Activated CD4-positive, alpha-beta memory T cell treated with anti-CD3 and anti-CD28 coated beads for 36 hours (primary cell): Measurements from ENCODE around the gene GNAO1. TPM values are rescaled to one million over a fixed set of nuclear protein-coding genes. Genes with fewer than 3 reads are reported as not detected.

Source experiments
- CTCF ChIA-PET: fragments of 350-600 bp; sonication (Branson Sonifier 250); formaldehyde crosslinking; loops from one replicate; lab custom pipeline; 2021; ENCODE audit warnings: antibody characterized with exemption, inconsistent platforms; lab: Charles Lee
- POLR2A ChIA-PET: fragments of 350-600 bp; sonication (Branson Sonifier 250); formaldehyde crosslinking; loops from one replicate; lab custom pipeline; 2021; ENCODE audit warnings: antibody characterized with exemption; lab: Charles Lee
- DNase-seq: peaks from one replicate; pipeline ENCODE4 v3.0.0-alpha.2; 2020
- H3K27ac Mint-ChIP-seq: one replicate; pipeline ENCODE4 v1.8.0; 2021; ENCODE audit warnings: mixed read lengths
- H3K27me3 Mint-ChIP-seq: one replicate; pipeline ENCODE4 v1.8.0; 2021; ENCODE audit warnings: mixed read lengths
- H3K36me3 Mint-ChIP-seq: one replicate; pipeline ENCODE4 v1.8.0; 2021; ENCODE audit warnings: mixed read lengths
- H3K4me1 Mint-ChIP-seq: one replicate; pipeline ENCODE4 v1.8.0; 2021; ENCODE audit warnings: low read depth, mixed read lengths
- H3K4me3 Mint-ChIP-seq: one replicate; pipeline ENCODE4 v1.8.0; 2021; ENCODE audit warnings: mild to moderate bottlenecking, mixed read lengths
- H3K9me3 Mint-ChIP-seq: one replicate; pipeline ENCODE4 v1.8.0; 2021; ENCODE audit warnings: mixed read lengths
- intact Hi-C: fragments of 100-400 bp; cut with micrococcal nuclease; formaldehyde crosslinking; loops from one replicate; pipeline ENCODE4 v1.15.1; 2023
- total RNA-seq, 2 experiments: library from RNA; stranded (reverse); gene quantifications; one replicate each; pipeline ENCODE4 v1.2.3, GENCODE V29; 2021

Gene GNAO1
- total RNA-seq, 2 experiments from 2014 or later: 1.3 to 1.4 TPM

GRCh38 chr16:56281249-56281805, 90.0 kb downstream of the GNAO1 start:
- H3K4me1 Mint-ChIP-seq: peaks cover 25% of the 10 kb centered on the region
- ChIA-PET POLR2A (interaction anchor here (0.6 to 1.3 kb wide), 2 partner anchors 10 to 34 kb away, joined by 3 read pairs; no protein-coding TSS in a partner anchor), CTCF (interaction anchor here (0.6 to 1.3 kb wide), 5 partner anchors 17 to 381 kb away, joined by 3 to 4 read pairs (median 3); no protein-coding TSS in a partner anchor)
- no peaks in the 10 kb centered on the region for H3K9me3 Mint-ChIP-seq
- H3K27me3 Mint-ChIP-seq: no peaks in the 10 kb centered on the region
- H3K27ac Mint-ChIP-seq: no peak overlapping the region
- no peak overlapping the region for H3K4me3 Mint-ChIP-seq
- H3K36me3 Mint-ChIP-seq: no peaks in the 10 kb centered on the region
- intact Hi-C loops: no loop called here
- DNase-seq: no peak

GRCh38 chr16:56282451-56282850, 91.2 kb downstream of the GNAO1 start:
- ChIA-PET POLR2A (no interaction called here), CTCF (no interaction called here)

DNA sequence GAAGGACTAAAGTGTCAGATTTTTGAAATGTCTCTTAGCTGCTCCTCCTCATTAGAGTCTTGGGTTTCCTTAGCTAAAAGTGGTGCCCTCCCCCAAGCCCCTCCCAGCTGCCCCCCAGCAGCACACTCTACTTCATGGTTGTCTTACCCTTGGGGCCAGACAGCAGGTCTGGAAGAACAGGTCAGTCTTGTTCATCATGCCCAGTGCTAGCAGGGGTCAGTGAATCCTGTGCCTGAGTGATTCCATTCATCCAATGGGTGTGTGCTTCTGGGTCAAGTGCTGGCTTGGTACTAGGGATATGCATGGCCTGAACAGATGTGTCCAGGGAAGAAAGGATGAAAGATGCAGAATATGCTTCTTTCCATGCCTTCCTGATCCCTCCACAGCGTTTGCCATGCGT, 93.2 kb downstream of the GNAO1 start:
- ChIA-PET CTCF (no interaction called here), POLR2A (no interaction called here)
- no peak for DNase-seq
- Mint-ChIP-seq H3K4me3 (no peak overlapping the region), H3K4me1 (peaks cover 8% of the 10 kb centered on the region), H3K27ac (no peak overlapping the region), H3K9me3 (no peaks in the 10 kb centered on the region), H3K36me3 (no peaks in the 10 kb centered on the region), H3K27me3 (no peaks in the 10 kb centered on the region)
- intact Hi-C loops: no loop called here

More at GRCh38 chr16:56282451-56282850, 91.2 kb downstream of the GNAO1 start:
- Mint-ChIP-seq H3K27me3 (no peaks in the 10 kb centered on the region), H3K36me3 (no peaks in the 10 kb centered on the region), H3K9me3 (no peaks in the 10 kb centered on the region), H3K4me1 (peaks cover 25% of the 10 kb centered on the region), H3K4me3 (no peak overlapping the region), H3K27ac (no peak overlapping the region)
- no peak for DNase-seq
- intact Hi-C loops: no loop called here

DNA sequence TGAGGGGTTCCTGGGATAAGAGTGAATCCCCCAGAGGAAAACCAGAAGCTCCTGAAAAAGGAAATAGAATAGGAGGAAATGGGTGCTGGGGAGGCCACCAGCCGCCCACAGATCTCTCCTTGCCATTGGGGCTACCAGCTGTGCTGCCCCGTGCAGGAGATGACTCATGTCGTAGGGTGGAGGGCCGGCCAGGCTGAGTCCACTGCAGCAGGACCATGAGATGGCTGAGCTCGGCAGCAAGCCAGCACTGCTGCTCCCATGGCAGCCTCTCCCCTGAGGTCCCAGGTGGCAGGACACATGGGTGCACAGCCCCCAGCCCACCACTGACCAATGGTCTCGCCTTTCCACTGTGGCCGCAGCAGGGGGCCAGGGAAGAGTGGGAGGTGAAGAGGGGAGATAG, 95.5 kb downstream of the GNAO1 start:
- Mint-ChIP-seq H3K27me3 (no peaks in the 10 kb centered on the region), H3K4me1 (peaks cover 4% of the 10 kb centered on the region), H3K27ac (no peak overlapping the region), H3K9me3 (no peaks in the 10 kb centered on the region), H3K4me3 (no peak overlapping the region), H3K36me3 (no peaks in the 10 kb centered on the region)
- no peak for DNase-seq
- intact Hi-C loops: no loop called here
- POLR2A ChIA-PET: no interaction called here
- CTCF ChIA-PET: interaction anchor here (0.8 kb wide), 1 partner anchor 32 kb away, joined by 3 read pairs; no protein-coding TSS in a partner anchor

- no peaks in the 10 kb centered on the region for H3K27me3 Mint-ChIP-seq
- H3K36me3 Mint-ChIP-seq: no peaks in the 10 kb centered on the region
- no peaks in the 10 kb centered on the region for H3K9me3 Mint-ChIP-seq
- no peak overlapping the region for H3K4me3 Mint-ChIP-seq
- H3K4me1 Mint-ChIP-seq: peaks cover 4% of the 10 kb centered on the region
- ChIA-PET CTCF (no interaction called here), POLR2A (no interaction called here)
- no peak for DNase-seq
- intact Hi-C loops: no loop called here
- no peak overlapping the region for H3K27ac Mint-ChIP-seq
These were observed 96.7 kb downstream of the GNAO1 start for GRCh38 chr16:56288019-56288418.

- POLR2A ChIA-PET: no interaction called here
- intact Hi-C loops: no loop called here
- Mint-ChIP-seq H3K4me1 (peaks cover 4% of the 10 kb centered on the region), H3K27me3 (no peaks in the 10 kb centered on the region), H3K27ac (no peak overlapping the region), H3K9me3 (no peaks in the 10 kb centered on the region), H3K36me3 (no peaks in the 10 kb centered on the region), H3K4me3 (no peak overlapping the region)
- CTCF ChIA-PET: no interaction called here
- DNase-seq: no peak
These were observed 98.1 kb downstream of the GNAO1 start for GRCh38 chr16:56289416-56289815.

DNA sequence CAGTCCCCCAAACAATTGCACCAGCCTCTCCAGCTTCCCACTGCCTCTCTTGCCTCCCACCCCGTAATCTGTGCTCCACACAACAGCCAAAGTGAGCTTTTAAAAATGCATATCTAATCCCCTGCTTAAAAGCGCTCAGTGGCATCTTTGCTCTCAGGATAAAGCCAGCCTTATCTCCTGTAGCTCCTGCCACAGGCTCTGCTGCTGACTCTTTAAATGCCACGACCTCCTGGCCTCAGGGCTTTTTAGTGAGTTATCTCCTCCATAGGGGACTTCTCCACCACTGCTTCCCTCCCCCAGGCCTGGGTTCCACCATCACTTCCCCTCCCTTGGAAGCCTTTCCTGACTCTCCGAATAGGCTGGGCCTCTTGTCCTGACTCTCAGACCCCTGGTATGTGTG, 98.6 kb downstream of the GNAO1 start:
- Mint-ChIP-seq H3K4me3 (no peak overlapping the region), H3K27ac (no peak overlapping the region), H3K4me1 (peaks cover 4% of the 10 kb centered on the region), H3K36me3 (no peaks in the 10 kb centered on the region), H3K9me3 (no peaks in the 10 kb centered on the region), H3K27me3 (no peaks in the 10 kb centered on the region)
- intact Hi-C loops: no loop called here
- ChIA-PET POLR2A (no interaction called here), CTCF (no interaction called here)
- no peak for DNase-seq

- POLR2A ChIA-PET: no interaction called here
- no peak overlapping the region for H3K4me3 Mint-ChIP-seq
- no peaks in the 10 kb centered on the region for H3K27me3 Mint-ChIP-seq
- peaks cover 4% of the 10 kb centered on the region for H3K4me1 Mint-ChIP-seq
- CTCF ChIA-PET: no interaction called here
- H3K27ac Mint-ChIP-seq: no peak overlapping the region
- DNase-seq: no peak
- H3K36me3 Mint-ChIP-seq: no peaks in the 10 kb centered on the region
- no peaks in the 10 kb centered on the region for H3K9me3 Mint-ChIP-seq
- intact Hi-C loops: no loop called here
These were observed 102.7 kb downstream of the GNAO1 start for GRCh38 chr16:56294014-56294413.

DNA sequence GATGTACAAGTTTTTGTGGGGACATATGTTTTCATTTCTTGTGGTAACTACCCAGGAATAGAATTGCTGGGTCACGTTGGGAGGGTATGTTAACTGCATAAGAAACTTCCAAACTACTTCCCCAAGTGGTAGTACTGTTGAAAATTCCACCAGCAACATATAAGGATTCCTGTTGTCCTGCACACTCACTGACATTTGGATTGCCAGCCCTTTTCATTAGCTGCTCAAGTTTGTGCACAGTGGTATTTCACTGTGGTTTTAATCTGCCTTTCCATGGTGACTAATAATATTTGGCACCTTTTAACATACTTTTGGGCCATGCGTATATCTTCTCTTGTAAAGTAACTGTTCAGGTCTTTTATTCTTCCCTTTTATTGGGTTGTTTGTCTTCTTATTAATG, 103.3 kb downstream of the GNAO1 start:
- H3K4me1 Mint-ChIP-seq: peaks cover 7% of the 10 kb centered on the region
- intact Hi-C loops: no loop called here
- DNase-seq: no peak
- no peaks in the 10 kb centered on the region for H3K27me3 Mint-ChIP-seq
- no peak overlapping the region for H3K4me3 Mint-ChIP-seq
- no peaks in the 10 kb centered on the region for H3K9me3 Mint-ChIP-seq
- ChIA-PET POLR2A (no interaction called here), CTCF (no interaction called here)
- no peak overlapping the region for H3K27ac Mint-ChIP-seq
- no peaks in the 10 kb centered on the region for H3K36me3 Mint-ChIP-seq

DNA sequence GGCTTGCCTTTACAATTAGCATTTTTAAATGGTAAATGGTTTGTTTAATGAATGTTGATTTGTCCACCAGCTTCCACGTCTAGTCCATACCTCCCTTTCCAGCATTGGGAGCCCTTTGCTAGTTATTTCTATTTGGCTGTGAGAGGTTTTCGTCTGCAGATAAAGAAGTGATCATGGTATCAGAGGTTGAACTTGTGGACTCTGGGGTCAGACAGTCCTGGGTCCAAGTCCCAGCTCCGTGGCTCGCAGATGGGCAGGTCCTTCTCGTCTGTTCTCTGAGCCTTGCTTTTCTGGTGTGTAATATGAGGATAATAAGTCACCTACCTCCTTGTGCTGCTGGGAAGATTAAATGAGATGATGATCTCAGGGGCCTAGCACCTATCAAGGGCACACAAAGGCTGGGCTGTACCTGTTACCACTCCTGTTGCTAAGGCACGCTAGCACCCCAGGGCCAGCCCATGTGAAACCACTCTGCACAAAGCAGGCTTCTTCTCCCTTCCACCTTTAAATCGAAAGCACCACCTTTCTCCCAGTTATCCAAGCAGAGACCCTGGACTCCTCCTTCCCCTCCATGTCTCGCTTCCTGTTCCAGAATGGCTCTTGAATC, 103.9 kb downstream of the GNAO1 start:
- Mint-ChIP-seq H3K4me3 (no peak overlapping the region), H3K9me3 (no peaks in the 10 kb centered on the region), H3K27ac (no peak overlapping the region), H3K36me3 (no peaks in the 10 kb centered on the region), H3K27me3 (no peaks in the 10 kb centered on the region), H3K4me1 (peaks cover 8% of the 10 kb centered on the region)
- DNase-seq: no peak
- intact Hi-C loops: no loop called here
- CTCF ChIA-PET: no interaction called here
- POLR2A ChIA-PET: no interaction called here

DNA sequence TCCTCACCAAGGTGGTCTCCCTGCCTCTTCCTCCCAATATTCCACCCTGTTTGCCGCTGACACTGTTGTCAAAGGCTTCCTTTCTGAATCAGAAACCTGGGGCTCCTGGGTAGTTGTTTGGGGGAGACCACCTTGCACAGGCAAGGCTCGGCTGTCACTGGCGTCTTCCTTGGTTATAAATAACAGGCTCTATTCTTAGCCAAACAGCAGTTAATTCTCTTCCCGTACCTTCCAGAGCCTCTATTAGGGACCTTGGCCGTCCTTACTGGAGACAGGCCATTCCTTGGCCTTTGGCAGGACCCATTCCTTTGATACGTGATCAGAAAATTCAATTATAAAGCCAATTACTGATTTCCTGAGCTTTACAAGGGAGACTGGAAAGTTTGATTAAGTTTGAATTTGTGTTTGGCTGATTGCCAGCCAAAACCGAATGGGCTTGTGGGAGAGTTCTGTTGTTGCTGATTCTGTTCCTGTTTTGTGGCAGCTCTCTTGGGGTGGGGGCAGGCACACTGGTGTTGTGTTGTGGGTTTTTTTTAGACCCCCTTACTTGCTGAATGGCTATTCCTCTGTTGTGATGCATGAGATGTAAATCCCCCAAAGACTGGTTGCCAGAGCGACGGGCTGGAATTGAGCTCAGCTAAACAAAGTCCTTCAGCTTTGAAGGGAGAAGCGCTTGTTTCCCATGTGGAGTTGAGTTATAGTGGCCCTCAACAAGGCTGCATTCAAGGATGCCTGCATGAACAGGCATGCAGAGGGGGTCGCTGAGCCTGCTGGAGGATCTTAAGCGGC, 104.6 kb downstream of the GNAO1 start:
- H3K4me1 Mint-ChIP-seq: peaks cover 7% of the 10 kb centered on the region
- POLR2A ChIA-PET: no interaction called here
- no peaks in the 10 kb centered on the region for H3K36me3 Mint-ChIP-seq
- no peaks in the 10 kb centered on the region for H3K27me3 Mint-ChIP-seq
- no peak for DNase-seq
- no peak overlapping the region for H3K27ac Mint-ChIP-seq
- H3K4me3 Mint-ChIP-seq: no peak overlapping the region
- H3K9me3 Mint-ChIP-seq: no peaks in the 10 kb centered on the region
- CTCF ChIA-PET: no interaction called here
- intact Hi-C loops: no loop called here

GRCh38 chr16:56297684-56298083, 106.4 kb downstream of the GNAO1 start:
- no peak overlapping the region for H3K4me3 Mint-ChIP-seq
- H3K27me3 Mint-ChIP-seq: no peaks in the 10 kb centered on the region
- no peak for DNase-seq
- H3K9me3 Mint-ChIP-seq: no peaks in the 10 kb centered on the region
- intact Hi-C loops: no loop called here
- H3K4me1 Mint-ChIP-seq: peaks cover 7% of the 10 kb centered on the region
- no peak overlapping the region for H3K27ac Mint-ChIP-seq
- CTCF ChIA-PET: no interaction called here
- H3K36me3 Mint-ChIP-seq: no peaks in the 10 kb centered on the region
- POLR2A ChIA-PET: no interaction called here
